NCI-H748 treated with DMSO at 0.1 percent for 48 hours (cell line): ENCODE measurements around the gene UBE2E2.
A peak's percentile ranks its signal among the peaks of the same experiment; 100 is the strongest.

Experiments
- DNase-seq: peaks from one replicate; lab custom pipeline; 2025; lab: John Stamatoyannopoulos, UW

The UBE2E2 gene

GRCh38 chr3:23540600-23540999, 337.5 kb downstream of the UBE2E2 start:
- DNase-seq, result no peak

GRCh38 chr3:23542079-23542478, 339.0 kb downstream of the UBE2E2 start:
- DNase-seq, result no peak

- no peak for DNase-seq
These were observed 343.1 kb downstream of the UBE2E2 start for GRCh38 chr3:23546181-23546580.

GRCh38 chr3:23547905-23548650, 345.0 kb downstream of the UBE2E2 start:
- no peak for DNase-seq

- DNase-seq, result no peak
These were observed 345.6 kb downstream of the UBE2E2 start for GRCh38 chr3:23548706-23549105.

GRCh38 chr3:23549148-23549910, 346.2 kb downstream of the UBE2E2 start:
- DNase-seq, result no peak

- DNase-seq, result no peak
These were observed 347.3 kb downstream of the UBE2E2 start for GRCh38 chr3:23550402-23550801.

- no peak for DNase-seq
These were observed 349.4 kb downstream of the UBE2E2 start for GRCh38 chr3:23552506-23552905.

GRCh38 chr3:23553353-23553752, 350.2 kb downstream of the UBE2E2 start:
- DNase-seq, result no peak

- no peak for DNase-seq
These were observed 362.1 kb downstream of the UBE2E2 start for GRCh38 chr3:23565041-23565775.

- no peak for DNase-seq
These were observed 363.4 kb downstream of the UBE2E2 start for GRCh38 chr3:23566499-23566898.

GRCh38 chr3:23567917-23568316, 364.8 kb downstream of the UBE2E2 start:
- no peak for DNase-seq

- DNase-seq, result no peak
These were observed 370.7 kb downstream of the UBE2E2 start for GRCh38 chr3:23573827-23574226.

GRCh38 chr3:23574822-23575315, 371.7 kb downstream of the UBE2E2 start:
- no peak for DNase-seq

- no peak for DNase-seq
These were observed 372.6 kb downstream of the UBE2E2 start for GRCh38 chr3:23575697-23576096.

GRCh38 chr3:23576379-23576959, 373.3 kb downstream of the UBE2E2 start:
- DNase-seq, result peak; percentile 72

GRCh38 chr3:23580096-23580713, 377.1 kb downstream of the UBE2E2 start:
- no peak for DNase-seq

- DNase-seq, result no peak
These were observed 381.0 kb downstream of the UBE2E2 start for GRCh38 chr3:23583980-23584740.

GRCh38 chr3:23587513-23587912, 384.4 kb downstream of the UBE2E2 start:
- DNase-seq, result no peak

GRCh38 chr3:23588547-23588946, 385.4 kb downstream of the UBE2E2 start:
- no peak for DNase-seq

GRCh38 chr3:23589602-23590001, 386.5 kb downstream of the UBE2E2 start:
- DNase-seq, result no peak
